Measurements from ENCODE around the gene B2M.

The B2M gene

DNA sequence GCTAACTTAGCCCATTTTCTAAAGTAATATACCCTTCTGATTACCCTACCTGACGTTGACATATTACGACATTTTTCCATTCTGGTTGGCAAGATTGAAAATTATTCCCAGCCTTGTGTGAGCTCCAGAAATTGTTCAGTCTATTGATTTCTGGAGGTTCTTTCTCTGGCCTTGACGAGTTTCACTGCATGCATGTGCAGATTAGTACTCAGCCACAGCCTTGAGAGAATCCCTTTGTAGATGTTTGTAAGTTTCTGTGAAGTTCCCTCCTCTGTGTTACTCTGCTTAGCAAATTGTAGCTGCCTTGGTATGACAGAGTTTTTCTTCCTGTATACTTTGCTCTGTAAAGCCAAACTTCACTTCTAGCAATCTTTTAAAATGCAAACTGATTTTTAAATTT is 52.5 kb downstream of the B2M start:
- Histone ChIP-seq H3K4me1 (ENCODE audit: insufficient read depth, low read length) (no peaks in the 10 kb centered on the region), H3K4me3 (ENCODE audit: low read length) (no peak overlapping the region), H3K36me3 (ENCODE audit: insufficient read depth, low read depth, low read length) (no peaks in the 10 kb centered on the region), H3K9me3 (ENCODE audit: insufficient read depth, low read depth, low read length) (no peaks in the 10 kb centered on the region), H3K27me3 (ENCODE audit: insufficient read depth, low read length) (no peaks in the 10 kb centered on the region), H3K27ac (ENCODE audit: low read length) (no peak overlapping the region), H3K9ac (ENCODE audit: low read depth, low read length) (no peak overlapping the region)

DNA sequence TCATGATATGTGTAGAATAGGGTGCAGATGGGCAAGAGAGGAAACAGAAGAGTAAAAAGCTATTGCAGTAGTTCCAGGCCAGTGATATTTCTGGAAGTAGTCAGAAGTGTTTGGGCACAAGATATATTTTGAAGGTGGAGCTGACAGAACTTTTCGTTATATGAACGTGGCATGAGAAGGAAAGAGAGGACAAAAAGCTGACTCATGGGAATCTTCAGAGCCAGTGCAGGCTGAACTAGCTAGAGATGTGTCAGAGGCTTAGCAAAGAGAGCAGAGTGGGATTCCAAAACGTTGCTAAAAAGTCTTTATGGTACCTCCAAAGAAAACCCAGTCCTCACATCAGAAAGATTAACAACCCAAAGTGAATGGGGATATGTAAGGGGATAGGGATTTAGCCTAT is 53.7 kb downstream of the B2M start:
- Histone ChIP-seq H3K4me1 (ENCODE audit: insufficient read depth, low read length) (no peaks in the 10 kb centered on the region), H3K4me3 (ENCODE audit: low read length) (no peak overlapping the region), H3K9ac (ENCODE audit: low read depth, low read length) (no peak overlapping the region), H3K27ac (ENCODE audit: low read length) (no peak overlapping the region), H3K27me3 (ENCODE audit: insufficient read depth, low read length) (no peaks in the 10 kb centered on the region), H3K9me3 (ENCODE audit: insufficient read depth, low read depth, low read length) (no peaks in the 10 kb centered on the region), H3K36me3 (ENCODE audit: insufficient read depth, low read depth, low read length) (no peaks in the 10 kb centered on the region)

Measured in iPS-20b (cell line).